Left hindlimb (tissue), 1 donor: ENCODE measurements around the gene SLC9A8.
"Not testable (repeated sequence)": the region's sequence is repeated elsewhere in the genome, so short reads cannot be mapped to it uniquely, and the experiment has no call there.

Experiments
- DNase-seq: peaks from one replicate; pipeline ENCODE4 v3.0.0-alpha.2; 2018

SLC9A8 gene

DNA sequence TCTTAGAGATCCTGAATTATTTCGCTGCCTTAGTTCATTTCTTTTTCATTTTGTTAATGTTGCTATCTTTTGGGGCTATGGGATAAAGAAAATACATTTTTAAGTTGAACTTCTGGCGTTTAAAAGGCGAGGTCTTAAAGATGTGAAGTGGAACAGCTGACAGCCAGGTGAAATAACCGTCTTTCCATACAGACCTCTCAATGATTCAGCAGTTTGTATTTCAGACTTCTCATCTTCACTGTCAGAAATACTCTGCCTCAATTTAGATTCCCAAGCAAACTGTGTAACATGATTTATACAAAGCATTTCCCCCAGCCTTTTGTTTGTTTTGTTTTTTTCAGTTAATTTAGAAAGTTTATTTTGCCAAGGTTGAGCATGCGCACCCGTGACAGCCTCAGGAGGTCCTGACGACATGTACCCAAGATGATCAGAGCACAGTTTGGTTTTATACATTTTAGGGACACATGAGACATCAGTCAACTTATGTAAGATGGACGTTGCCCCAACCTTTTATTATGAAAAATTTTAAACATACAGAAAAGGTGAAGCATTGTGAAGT, 40.0 kb downstream of the SLC9A8 start:
- DNase-seq, result no peak

DNA sequence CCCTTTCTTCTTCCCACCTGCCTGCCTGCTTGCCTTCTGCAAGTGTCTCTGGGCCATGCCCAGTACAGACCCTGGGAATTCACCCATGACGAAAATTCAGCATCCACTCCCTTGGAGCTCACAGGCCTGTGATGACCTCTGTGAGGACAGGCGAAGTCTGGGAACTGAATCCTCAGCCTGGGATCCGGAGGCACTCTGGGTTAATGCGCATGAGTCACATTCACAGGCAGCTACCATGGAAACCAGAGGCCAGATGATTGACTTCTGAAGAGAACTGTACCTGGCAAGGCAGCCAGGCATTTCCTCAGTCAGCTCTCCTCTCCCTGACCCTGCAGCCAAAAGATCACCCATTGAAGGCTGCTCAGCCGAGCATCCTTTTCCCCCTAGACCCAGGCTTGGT, 41.0 kb downstream of the SLC9A8 start:
- DNase-seq, result no peak

DNA sequence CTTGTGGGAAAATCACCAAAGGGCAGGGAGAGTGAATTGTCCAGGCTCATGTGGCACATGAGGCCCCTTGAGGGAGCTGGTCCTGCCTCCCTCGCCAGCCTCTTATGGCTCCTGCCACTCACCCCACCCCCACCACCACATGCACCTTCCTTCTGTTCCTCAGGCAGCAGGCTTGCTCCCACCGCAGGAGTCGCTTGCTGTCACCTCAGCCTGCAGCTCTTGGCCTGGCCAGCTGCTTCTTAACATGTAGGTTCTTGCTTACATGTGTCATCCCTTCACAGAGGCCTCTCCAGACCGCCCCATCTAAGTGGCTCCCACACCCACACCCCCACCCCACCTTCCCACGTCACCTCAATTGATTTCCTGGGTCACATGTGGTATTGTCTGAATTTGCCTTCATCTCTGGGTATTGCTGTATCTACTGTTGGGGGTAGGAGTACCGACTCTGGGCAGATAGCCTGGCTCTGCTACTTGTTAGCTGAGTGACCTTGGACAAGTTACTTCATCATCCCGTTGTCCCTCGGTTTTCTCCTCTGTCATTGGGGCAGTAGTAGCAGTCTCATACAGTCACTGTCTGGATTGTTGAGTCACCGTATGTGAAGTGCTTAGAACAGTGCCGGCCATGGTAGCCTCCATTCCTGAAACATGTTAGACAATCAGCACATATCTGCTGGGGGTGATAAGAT, 41.7 kb downstream of the SLC9A8 start:
- DNase-seq, result no peak

DNA sequence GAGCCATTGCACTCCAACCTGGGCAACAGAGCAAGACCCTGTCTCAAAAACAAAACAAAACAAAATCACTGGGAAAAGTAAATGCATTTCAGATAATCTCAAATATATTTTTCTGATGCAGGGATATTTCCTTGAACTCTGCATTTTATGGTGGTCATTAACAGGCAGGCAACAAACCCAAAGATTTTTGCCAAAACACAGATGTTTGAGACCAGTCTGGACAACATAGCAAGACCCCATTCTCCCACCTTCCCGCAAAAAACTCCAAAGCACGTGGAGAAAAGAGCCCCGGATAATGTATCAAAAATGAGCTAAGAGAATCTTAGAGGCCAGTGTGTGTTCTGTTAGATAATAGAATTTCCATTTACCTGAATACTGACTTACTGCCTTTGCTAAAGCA, 44.3 kb downstream of the SLC9A8 start:
- no peak for DNase-seq

DNA sequence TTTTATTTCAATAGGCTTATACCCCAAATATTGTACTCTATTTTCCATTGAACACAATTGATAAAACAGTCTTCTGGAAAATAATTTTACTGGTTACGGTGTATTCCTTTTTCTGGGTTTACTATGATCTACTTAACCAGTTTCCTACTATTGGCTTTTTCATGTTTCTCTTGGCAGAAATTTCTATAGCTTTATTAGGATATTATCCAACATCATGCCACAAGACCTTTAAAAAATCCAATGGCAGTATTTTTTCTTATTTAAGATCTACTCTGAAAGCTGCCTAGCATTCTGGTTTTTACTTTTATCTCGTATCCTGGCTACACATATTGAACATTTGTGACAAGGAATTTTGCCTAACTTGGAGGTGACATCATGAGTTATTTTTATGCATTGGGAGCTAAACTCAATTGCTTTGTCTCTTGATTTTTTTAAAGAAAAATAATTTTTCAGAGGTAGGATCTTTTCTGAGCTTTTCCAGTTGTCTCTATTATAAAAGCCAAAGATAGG, 45.5 kb downstream of the SLC9A8 start:
- no peak for DNase-seq

DNA sequence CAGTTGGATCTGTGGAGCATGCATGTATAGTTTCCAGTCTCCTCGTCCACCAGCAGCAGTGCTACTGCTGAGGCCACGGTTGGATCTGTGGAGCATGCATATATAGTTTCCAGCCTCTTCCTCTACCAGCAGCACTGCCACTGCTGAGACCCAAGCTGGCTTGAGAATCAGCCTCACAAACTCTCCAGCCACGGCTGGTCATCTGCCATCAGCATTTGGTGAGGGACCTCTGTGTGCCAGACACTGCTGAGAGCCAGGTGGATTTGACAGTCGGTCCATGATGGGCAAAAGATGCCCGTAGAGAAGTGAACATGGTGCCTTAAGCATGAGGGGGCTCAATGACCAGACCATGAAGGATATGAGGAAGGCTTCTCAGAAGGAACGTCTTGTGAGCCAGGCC, 46.4 kb downstream of the SLC9A8 start:
- DNase-seq, result no peak

DNA sequence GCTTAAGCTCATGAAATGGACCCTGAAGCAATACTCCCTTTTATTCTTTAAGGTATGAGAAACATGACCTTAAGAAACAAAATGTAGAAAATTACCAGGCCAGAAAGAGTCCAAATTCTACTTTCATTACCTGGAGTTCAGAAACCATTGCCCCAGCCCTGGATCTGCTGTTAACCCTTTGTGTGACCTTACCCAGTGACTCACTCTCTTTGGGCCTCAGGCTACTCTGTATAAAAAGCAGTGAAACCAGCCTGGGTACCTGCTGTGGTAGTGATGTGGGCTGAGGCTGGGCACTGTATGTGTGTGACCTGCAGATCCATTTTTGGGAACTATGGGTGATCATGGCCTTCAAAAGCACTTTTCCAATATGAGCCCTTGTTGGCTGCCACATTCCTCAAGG, 47.2 kb downstream of the SLC9A8 start:
- no peak for DNase-seq

DNA sequence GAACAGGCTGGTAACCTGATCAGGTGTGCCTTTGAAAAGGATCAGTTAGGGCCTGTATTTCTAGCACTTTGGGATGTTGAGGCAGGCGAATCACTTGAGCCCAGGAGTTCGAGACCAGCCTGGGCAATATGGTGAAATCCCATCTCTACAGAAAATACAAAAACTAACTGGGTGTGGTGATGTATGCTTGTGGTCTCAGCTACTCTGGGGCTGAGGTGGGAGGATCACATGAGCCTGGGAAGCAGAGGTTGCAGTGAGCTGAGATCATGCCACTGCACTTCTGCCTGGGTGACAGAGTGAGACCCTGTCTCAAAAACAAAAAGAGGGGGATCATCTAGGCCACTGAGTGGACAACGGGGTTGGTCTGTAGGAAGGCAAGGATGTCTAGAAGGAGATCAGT, 48.6 kb downstream of the SLC9A8 start:
- not testable (repeated sequence) for DNase-seq

DNA sequence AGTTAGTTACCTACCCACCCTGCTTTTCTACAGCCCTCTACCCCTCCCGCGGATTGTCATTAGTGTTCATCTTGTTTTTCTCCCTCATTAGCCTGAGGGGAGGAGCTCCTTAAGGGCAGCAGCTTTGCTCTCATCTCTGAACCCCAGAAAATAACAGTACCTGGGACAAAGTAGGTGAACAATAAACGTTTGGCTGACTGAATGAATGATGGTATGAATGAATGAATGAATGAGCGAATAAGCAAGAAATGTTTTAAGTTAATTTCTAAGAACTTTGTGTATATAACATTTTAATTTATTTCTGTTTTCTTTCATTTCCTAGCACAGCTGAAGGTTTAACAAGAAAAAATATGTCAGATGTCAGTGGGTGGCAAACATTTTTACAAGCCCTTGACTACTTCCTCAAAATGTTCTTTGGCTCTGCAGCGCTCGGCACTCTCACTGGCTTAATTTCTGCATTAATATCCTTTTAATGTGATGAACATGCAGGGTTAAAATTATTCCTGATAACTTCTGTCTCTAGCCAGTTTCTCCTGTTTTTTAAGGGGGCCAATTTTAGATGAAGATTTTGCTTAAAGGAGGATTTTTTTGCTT, 50.1 kb downstream of the SLC9A8 start:
- DNase-seq, result no peak

DNA sequence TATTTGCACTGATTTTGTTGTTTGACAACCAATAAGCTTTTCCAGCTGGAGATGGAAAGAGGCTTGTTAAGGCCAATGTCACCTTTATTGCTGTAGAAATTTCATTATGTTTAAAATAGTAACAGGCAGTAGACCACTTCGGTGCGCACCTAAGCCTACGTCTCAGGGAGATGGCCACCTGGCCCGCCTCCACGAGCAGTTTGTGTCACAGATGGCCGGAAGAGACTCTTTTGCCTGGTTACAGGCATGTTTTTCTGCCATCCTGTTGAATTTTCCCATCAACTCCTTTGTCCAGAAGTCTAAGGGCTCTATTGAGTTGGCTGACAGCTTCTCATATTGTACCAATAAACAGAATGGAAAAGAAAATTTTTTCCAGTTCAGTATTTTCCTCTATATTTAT, 51.0 kb downstream of the SLC9A8 start:
- DNase-seq, result no peak

DNA sequence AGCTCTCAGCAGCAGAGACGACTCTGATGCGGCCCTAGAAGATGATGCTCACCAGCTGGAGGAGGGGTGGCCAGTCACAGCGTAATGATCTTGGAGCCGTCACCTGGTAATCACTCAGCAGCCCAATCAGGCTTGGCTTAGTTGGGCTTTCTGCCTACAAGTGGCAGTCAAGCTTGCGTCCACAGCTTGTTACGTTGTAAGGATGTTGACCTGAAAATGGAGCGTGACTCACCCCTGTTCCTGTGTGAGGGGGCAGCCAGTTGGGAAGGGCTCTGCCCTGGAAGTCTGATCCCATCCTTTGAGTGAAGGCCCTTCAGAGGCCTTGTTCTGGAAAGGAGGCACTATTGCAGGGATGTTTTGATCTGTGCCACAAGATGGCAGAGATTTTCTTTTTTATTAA, 52.9 kb downstream of the SLC9A8 start:
- no peak for DNase-seq

DNA sequence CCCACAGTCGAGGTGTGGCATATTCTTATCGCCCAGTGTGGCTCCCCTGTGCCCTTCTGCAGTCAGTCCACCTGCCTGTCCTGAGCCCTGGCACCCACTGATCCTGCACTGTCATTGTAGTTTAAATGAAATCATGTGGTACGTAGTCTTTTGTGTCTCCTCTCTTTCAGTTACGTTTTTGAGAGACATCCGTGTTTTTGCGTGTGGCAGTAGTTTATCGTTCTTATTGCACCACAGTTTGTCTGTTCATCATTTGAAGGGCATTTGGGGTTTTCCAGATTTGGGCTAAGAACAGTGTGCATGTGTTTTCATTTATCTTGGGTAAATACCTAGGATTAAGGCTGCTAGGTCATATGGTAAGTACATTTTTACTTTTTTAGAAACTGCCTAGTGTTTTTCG, 53.4 kb downstream of the SLC9A8 start:
- DNase-seq, result no peak

DNA sequence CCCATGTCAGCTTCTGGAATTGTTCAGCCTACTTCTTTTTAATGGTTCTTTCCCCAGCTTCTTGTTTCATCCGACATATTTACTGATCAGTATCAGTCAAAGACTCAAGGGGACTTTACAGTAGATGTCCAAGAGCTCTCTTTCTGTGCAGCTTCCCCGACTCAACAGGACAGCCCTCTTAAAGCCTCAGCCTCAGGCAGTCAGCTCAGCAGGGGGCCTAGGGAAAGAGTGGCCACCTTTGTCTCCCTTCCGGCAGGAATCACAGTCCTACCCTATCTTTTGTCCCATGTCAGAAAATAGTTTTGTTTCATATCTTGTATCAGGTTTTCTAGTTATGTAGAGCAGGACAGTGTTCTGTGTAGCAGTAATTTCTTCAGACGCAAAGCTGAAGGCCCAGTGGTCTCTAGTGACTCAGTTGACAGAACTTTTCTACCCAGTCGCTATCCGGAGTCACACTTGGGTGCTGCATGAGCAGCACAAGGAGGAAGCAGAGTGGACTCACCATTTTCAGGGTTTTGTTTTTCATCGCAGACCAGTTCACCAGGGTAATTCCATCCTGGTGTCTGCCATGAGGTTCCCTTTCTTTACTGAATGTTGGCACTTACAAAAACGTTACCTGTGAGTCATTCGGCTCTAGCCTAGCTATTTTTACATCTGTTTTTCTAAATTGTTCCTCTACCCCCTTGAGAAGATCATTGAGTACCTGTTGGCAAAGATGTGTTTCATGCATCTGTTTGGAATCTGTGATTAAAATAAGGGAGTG, 55.0 kb downstream of the SLC9A8 start:
- DNase-seq, result no peak

DNA sequence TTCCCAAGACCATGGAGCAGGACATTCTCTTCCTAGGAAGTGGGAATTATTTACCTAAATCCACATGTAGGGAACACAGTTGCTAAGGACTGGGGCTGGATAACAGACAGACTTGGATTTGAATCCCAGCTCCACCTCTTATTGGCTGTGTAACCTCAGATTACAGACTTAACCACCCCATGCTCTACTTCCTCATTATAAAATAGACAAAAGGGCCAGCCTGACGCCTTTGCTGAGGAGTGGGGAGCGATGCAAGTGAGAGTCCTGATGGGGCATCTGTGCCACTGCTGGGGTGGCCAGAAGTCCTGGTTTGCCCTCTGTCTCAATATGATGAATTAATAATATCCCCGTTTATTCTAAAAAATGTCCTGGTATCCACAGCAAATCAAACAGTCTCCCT, 55.9 kb downstream of the SLC9A8 start:
- no peak for DNase-seq

DNA sequence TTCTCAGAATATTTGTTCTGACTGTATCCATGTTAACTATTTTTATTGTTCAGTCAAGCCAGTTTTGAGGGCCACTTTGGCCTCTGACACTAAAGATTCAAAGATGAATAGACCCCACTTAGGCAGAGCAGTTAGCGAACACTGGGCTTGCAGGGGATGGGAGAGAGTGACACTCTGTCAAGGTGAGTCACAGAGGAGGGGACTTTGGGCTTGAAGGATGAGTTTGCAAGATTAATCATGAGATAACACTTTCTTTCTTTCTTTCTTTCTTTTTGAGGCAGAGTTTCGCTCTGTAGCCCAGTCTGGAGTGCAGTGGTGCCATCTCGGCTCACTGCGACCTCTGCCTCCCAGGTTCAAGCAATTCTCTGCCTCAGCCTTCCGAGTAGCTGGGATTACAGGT, 56.3 kb downstream of the SLC9A8 start:
- DNase-seq, result no peak

DNA sequence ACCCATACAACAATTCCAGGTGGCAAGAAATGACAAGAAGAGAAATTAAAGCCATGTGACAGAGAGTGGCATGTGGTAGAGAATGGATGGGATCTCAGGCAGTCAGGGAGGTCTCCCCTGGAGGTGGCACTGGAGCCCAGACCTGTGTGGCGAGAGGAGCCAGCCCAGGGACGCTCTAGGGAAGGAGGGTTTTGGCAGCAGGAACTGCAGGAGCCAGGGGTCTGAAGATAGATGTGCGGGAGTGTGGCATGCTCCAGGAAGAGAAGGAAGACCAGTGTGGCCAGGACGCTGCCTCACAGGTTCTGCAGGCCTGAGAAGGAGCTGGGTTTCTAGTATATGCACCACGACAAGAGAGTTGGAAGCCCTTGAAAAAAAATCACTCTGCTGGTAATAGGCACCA, 57.6 kb downstream of the SLC9A8 start:
- DNase-seq, result no peak

DNA sequence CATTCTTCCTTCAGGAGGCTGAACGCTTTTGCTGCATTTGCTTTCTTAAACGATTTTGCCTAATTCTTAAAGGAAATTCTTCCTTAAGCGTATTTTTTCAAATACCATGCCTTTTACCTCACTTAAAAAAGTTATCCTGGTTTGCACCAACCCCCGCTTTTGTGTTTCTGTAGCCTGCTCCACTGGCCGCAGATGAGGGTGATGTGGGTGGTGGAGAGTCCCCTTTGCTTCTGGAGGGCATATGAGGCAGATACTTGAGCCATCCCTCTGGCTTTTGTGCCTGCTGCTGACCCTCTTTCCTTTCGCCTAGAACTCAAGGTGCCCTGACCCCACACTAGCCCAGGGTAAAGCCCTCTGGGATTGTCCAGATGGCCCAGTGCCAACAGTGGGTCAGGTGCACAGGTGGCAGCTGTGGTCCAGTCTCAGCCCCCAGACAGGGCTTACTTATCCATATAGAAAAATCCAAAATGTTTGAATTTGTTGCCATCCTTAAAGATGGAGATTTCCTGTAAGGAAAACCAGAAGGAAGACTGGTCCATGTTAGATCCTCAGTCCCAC, 58.8 kb downstream of the SLC9A8 start:
- no peak for DNase-seq

DNA sequence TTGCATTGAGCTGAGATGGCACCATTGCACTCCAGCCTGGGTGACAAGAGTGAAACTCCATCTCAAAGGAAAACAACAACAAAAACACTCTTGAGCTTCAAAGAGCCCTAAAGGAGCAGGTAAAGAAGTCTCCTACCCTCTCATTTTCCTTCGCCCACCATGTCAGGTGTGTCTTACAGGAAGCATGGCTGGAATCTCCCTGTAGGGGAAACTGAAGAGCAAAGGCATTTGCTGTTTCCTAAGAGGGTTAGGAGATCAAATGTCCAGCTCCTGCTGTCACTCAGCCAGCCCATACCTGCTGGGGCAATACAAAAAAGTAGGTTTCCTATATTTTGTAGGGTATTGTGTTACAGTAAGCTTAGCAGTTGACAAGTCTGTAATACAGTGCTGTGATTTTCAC, 59.4 kb downstream of the SLC9A8 start:
- DNase-seq, result no peak

DNA sequence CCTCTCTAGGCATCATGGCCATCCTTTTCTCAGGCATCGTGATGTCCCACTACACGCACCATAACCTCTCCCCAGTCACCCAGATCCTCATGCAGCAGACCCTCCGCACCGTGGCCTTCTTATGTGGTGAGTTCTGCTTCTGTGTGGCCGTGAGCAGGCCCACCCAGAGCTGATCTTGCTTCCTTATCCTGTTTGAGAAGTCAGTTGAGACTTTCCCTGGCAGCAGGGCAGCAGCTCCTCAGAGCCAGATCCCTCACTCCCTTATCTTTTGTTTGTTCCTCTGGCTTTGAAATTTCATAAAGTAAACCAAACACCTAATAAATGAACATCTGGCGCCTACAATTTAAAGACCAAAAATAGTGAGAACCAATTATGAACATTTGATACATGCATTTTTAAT, 62.1 kb downstream of the SLC9A8 start:
- no peak for DNase-seq

DNA sequence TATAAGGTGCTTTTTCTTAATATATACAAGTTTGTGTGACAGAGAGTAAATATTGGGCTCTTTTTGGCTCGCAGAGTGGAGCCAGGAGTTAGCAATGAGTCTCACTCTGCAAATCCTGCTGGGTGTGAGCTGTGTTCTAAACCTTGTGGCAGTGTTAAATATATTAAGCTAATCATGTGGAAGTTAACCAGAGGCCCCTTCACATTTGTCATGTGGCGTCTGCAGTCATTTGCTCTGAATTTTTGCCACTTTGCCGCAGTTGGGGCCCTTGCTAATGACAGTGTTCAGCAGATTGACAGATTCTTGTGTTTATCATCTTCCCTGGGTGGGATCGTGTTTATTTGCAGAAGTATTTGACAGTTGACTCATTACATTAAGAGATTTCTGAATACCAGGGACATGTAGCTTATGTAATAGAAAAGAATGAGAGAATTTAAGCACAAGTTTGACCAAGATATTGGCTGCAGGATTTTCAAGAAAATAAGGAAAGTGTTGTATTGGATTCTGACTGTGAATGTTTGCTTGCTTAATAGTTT, 64.8 kb downstream of the SLC9A8 start:
- DNase-seq, result no peak

DNA sequence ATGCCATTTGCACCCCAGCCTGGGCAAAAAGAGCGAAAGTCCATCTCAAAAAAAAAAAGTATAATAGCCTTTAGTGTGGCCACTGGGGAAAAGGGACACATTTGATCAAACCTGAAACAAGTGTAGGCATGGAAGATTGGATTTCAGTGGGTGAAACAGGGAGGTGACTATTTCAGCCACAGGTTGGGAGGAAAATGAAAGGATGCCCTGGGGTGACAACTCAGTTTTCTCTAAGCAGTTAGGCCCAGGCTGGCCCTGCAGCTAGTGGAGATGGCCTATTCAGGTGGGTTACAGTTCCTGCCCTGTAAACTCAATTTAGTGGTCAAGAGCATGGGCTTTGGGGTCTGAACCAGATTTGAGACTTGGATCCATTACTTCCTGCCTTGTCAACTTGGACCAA, 66.3 kb downstream of the SLC9A8 start:
- no peak for DNase-seq

DNA sequence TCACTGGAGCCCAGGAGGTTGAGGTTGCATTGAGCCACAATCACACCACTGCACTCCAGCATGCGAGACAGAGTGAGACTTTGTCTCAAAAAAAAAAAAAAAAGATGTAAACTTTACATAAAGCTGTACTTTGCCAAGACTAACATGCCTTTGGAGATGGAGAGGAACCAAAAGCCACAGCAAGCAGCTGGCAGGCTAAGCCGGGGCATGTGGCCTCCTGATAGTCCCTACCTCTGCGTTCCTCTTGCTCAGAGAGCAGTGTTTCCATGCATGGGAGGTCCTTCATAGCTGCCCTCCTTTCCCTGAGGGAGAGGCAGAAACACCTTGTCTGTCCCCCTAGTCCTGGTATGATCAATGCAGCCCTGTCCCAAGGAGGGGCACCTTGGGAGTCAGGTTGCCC, 67.5 kb downstream of the SLC9A8 start:
- no peak for DNase-seq

DNA sequence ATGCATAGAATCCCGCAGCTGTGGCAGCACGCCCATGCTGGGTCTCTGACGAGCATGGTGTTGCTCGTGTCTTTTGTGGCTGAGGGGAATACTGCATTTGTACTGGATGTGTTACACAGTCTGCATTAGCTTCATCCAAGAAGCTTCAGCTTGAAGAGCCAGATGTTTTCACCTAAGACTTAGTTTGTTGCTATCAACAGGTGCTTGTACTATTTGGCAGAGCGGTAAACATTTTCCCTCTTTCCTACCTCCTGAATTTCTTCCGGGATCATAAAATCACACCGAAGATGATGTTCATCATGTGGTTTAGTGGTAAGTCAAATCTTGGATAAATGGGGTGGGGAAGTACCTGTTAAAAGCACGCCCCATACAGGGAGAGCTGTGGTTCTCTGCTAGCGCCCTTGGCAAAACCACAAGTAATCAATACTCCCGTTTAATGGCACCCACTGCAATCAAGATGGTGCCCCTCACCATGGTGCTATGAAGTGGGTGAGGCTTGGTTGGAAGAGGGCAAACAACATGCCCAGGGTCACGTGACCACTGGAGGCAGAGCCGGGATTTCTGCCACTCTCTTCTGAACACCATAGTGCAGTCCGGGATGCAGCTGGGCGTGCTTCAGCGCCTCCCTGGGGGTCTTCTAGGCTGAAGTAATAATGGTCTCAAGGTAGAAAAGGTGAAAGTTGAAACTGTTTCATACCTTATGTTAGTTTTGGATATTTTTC, 68.3 kb downstream of the SLC9A8 start:
- DNase-seq, result no peak
